ENCODE data around the gene PKN1. TPM values are rescaled to one million over a fixed set of nuclear protein-coding genes. Genes with fewer than 3 reads are reported as not detected.
A peak's percentile ranks its signal among the peaks of the same experiment; 100 is the strongest.

Gene PKN1
- total and polyA plus RNA-seq, 3 donors from 2014 or later, result 116 to 259 (median 204) TPM

- 14 to 54% methylated on average over 7 to 59 of the region's 61 CpGs for WGBS, 2 donors
- intact Hi-C loops (cut with DNase I; ENCODE audit: low total_unique reads), result no loop called here
- peak overlapping the region; percentile 31 to 36 for H3K4me3 ChIP-seq
Observed at GRCh38 chr19:14405758-14406644, 27.1 kb upstream of the PKN1 start.

DNA sequence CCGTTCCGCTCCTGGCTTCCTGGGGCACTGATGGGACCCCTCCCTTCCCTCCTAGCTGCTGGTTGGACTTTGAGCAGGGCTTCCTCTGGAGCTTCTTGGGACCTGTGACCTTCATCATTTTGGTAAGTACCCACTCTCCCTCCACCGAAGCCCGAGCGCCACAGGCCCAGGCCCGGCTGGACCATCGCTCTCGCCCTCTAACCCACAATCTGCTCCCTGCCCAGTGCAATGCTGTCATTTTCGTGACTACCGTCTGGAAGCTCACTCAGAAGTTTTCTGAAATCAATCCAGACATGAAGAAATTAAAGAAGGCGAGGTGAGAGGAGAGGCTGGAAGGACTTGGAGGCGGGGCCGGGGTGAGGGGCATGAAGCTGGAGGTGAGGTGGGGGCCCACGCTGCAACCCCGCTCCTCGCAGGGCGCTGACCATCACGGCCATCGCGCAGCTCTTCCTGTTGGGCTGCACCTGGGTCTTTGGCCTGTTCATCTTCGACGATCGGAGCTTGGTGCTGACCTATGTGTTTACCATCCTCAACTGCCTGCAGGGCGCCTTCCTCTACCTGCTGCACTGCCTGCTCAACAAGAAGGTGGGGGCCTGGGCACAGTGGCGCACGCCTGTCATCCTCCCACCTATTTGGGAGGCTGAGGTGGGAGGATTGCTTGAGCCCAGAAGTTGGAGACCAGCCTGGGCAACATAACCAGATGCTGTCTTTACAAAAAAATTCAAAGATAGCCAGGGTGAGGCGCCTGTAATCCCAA, 26.3 kb upstream of the PKN1 start:
- no peak for DNase-seq
- Histone ChIP-seq H3K4me3 (no peak overlapping the region), H3K9me3 (no peaks in the 10 kb centered on the region), H3K27ac (peak overlapping the region; percentile 25 to 80), H3K27me3 (no peaks in the 10 kb centered on the region), H3K4me1 (peaks cover 6% of the 10 kb centered on the region), H3K36me3 (ENCODE audit: low read depth, missing control alignments) (no peaks in the 10 kb centered on the region)
- TF ChIP-seq, protein P1, sequence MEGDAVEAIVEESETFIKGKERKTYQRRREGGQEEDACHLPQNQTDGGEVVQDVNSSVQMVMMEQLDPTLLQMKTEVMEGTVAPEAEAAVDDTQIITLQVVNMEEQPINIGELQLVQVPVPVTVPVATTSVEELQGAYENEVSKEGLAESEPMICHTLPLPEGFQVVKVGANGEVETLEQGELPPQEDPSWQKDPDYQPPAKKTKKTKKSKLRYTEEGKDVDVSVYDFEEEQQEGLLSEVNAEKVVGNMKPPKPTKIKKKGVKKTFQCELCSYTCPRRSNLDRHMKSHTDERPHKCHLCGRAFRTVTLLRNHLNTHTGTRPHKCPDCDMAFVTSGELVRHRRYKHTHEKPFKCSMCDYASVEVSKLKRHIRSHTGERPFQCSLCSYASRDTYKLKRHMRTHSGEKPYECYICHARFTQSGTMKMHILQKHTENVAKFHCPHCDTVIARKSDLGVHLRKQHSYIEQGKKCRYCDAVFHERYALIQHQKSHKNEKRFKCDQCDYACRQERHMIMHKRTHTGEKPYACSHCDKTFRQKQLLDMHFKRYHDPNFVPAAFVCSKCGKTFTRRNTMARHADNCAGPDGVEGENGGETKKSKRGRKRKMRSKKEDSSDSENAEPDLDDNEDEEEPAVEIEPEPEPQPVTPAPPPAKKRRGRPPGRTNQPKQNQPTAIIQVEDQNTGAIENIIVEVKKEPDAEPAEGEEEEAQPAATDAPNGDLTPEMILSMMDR (IDR thresholded peaks at IDR 0.05), result no peak
- TF ChIP-seq POLR2A (IDR thresholded peaks at IDR 0.05), result no peak
- intact Hi-C loops (cut with DNase I; ENCODE audit: low total_unique reads), result no loop called here
- WGBS, 2 donors, result 75 to 84% methylated on average over 24 to 27 of the region's 27 CpGs

More at GRCh38 chr19:14405758-14406644, 27.1 kb upstream of the PKN1 start:
- Histone ChIP-seq H3K9me3 (no peaks in the 10 kb centered on the region), H3K27ac (peak overlapping the region; percentile 25 to 80), H3K4me1 (peaks cover 6% of the 10 kb centered on the region), H3K27me3 (no peaks in the 10 kb centered on the region), H3K36me3 (ENCODE audit: low read depth, missing control alignments) (no peaks in the 10 kb centered on the region)
- DNase-seq, result peak; percentile 92
- TF ChIP-seq, protein P1 (IDR thresholded peaks at IDR 0.05), result peak; percentile 92 to 95 (median 95)
- no peak for TF ChIP-seq POLR2A (IDR thresholded peaks at IDR 0.05)

DNA sequence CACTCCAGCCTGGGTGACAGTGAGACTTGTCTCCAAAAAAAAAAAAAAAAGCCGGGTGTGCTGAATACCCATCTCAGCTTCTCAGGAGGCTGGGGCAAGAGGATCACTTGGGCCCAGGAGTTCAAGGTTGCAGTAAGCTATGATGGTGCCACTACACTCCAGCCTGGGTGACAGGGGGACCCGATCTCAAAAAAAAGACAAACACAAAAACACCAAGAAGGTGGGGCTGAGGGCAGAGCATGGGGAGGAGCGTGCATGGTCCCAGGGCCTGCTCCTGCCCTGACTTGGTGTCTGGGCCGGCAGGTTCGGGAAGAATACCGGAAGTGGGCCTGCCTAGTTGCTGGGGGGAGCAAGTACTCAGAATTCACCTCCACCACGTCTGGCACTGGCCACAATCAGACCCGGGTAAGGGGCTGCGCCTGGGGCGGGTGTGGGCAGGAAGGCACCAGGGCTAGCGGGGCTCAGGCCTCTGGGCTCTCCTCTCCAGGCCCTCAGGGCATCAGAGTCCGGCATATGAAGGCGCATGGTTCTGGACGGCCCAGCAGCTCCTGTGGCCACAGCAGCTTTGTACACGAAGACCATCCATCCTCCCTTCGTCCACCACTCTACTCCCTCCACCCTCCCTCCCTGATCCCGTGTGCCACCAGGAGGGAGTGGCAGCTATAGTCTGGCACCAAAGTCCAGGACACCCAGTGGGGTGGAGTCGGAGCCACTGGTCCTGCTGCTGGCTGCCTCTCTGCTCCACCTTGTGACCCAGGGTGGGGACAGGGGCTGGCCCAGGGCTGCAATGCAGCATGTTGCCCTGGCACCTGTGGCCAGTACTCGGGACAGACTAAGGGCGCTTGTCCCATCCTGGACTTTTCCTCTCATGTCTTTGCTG, 25.3 kb upstream of the PKN1 start:
- Histone ChIP-seq H3K4me3 (no peak overlapping the region), H3K27me3 (no peaks in the 10 kb centered on the region), H3K36me3 (ENCODE audit: low read depth, missing control alignments) (no peaks in the 10 kb centered on the region), H3K9me3 (no peaks in the 10 kb centered on the region), H3K27ac (no peak overlapping the region), H3K4me1 (peaks cover 6% of the 10 kb centered on the region)
- 80 to 86% methylated on average over 15 to 20 of the region's 20 CpGs for WGBS, 2 donors
- intact Hi-C loops (cut with DNase I; ENCODE audit: low total_unique reads), result no loop called here
- DNase-seq, result no peak
- TF ChIP-seq, protein P1 (IDR thresholded peaks at IDR 0.05), result no peak

GRCh38 chr19:14408491-14409145, 24.5 kb upstream of the PKN1 start:
- no peaks in the 10 kb centered on the region for H3K9me3 ChIP-seq
- H3K4me3 ChIP-seq, result no peak overlapping the region
- no peaks in the 10 kb centered on the region for H3K36me3 ChIP-seq (ENCODE audit: low read depth, missing control alignments)
- H3K27ac ChIP-seq, result no peak overlapping the region
- WGBS, 2 donors, result 73 to 82% methylated on average over 19 to 20 of the region's 20 CpGs
- TF ChIP-seq POLR2A (IDR thresholded peaks at IDR 0.05), result no peak
- TF ChIP-seq, protein P1 (IDR thresholded peaks at IDR 0.05), result no peak
- H3K27me3 ChIP-seq, result no peaks in the 10 kb centered on the region
- DNase-seq, result no peak
- peaks cover 9% of the 10 kb centered on the region for H3K4me1 ChIP-seq
- intact Hi-C loops (cut with DNase I; ENCODE audit: low total_unique reads), result no loop called here
